NCI-H2196 treated with DMSO at 0.1 percent for 48 hours (cell line): ENCODE measurements around the gene TLE7.
A peak's percentile ranks its signal among the peaks of the same experiment; 100 is the strongest.

Experiments
- DNase-seq: peaks from one replicate; lab custom pipeline; 2025; ENCODE audit not compliant: unreplicated experiment; lab: John Stamatoyannopoulos, UW

Gene TLE7

DNA sequence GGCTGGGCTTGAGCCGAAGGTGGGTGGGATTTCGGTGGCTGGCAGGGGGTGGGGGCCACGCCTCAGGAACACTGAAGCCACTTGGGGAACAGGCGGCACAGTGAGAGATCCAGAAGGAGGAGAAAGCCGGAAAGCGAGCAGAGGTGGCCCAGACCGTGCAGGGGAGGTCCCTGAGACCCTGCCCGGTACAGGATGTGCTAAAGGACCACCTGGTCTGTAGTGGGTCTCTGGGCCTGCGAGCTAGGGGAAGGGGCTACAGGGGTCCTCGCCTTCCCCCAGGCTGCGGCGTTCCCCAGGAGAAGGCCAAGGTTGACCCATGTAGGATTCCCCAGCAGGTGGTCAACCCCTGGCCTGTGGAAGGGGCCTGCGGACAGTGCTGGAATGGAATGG lies at the start of gene TLE7:
TLE7 (minus strand) TSS at position 4 of the 390 bp plus-strand sequence. CDS start 8,730 bp downstream, outside the sequence.
- DNase-seq = no peak

DNA sequence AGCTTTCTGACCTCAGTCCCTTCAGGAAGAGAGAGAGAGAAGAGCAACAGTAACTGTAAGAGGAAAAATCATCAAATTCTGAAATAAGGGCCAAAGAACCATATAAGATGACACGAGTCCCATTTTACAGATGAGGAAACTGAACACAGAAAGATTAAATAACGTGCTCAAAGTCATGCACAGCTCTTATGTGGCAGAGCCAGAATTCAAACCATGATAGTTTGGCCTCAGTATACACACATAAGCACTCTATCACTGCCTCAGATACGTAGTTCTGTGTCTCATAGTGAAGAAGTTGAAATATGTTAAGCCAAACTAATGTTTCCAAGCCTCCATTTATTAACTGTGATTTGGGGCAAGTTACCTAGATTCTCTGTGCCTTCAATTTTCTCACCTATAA lies 49.2 kb upstream of the TLE7 start:
- DNase-seq = no peak

DNA sequence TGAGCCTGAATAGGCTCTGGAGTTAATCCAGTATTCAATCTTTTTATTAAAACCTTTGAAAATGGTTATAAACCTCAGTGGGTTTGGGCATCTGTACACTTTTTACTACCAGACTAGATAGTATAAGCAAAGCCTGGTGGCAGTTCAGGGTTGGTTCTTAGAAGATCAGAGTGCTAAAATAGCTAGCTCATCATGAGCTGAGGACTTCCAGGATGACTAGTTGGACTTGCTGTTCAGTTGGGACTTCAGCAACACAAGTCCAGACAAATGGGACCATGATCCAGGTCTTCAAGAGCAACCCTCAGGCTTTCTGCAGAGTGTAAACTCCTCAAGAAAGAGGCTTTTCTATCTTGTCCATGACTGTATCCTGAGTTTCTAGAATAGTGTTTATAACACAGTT lies 48.5 kb upstream of the TLE7 start:
- no peak for DNase-seq

DNA sequence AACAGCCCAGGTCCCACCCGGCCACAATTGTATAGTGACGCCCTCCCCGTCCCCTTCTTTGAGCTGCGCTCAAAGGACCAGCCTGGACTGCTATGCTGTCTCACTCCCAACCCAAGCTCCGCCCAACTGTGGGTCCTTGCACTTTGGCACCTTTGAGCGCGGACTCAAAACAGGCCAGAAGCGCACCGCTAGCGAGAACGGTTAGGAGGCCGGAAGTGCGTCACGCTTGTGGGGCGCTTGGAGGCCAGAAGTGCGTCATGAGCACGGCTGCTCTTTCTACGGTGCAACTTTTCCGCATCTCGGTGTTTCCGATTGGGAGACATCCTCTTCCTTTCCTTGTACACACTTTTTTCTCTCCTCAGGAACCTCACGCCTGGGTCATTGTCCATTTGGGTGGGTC lies 47.3 kb upstream of the TLE7 start, which contains the start of gene ZNF19:
ZNF19 (minus strand) TSS at position 203 of the 400 bp plus-strand sequence. CDS start 7,210 bp downstream, outside the sequence.
- DNase-seq = no peak

GRCh38 chr16:71484006-71484893 lies 42.4 kb upstream of the TLE7 start:
- peak; percentile 54 for DNase-seq

DNA sequence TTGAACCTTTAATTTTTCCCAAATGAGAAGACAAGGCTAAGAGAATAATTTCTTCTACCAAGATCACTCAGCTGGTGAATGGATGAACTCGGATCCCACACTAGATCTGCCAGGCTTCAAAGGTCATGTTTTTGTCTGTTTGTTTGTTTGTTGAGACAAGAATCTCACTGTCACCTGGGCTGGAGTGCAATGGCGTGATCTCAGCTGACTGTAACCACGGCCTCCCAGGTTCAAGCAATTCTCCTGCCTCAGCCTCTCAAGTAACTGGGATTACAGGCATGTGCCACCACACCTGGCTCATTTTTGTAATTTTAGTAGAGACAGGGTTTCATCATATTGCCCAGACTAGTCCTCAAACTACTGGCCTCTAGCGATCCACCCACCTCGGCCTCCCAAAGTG lies 40.7 kb upstream of the TLE7 start:
- no peak for DNase-seq

DNA sequence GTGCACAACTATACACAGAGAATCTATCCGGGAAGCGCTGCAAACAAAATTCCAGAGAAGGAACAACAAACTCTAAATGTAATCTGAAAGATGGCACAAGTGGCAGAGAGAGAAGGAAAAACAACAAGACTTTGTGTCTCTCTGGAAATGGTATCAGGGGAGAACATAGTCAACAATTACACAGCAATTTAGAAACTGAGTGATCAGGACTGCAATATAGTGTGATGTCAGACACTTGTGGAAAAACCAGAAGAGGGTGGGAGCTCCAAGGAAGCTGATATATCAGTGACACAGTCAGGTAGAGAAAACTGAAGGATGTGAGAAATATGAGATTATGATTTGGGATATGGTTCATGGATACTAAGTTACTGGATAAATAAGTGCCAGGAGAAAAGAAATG lies 39.1 kb upstream of the TLE7 start:
- no peak for DNase-seq

DNA sequence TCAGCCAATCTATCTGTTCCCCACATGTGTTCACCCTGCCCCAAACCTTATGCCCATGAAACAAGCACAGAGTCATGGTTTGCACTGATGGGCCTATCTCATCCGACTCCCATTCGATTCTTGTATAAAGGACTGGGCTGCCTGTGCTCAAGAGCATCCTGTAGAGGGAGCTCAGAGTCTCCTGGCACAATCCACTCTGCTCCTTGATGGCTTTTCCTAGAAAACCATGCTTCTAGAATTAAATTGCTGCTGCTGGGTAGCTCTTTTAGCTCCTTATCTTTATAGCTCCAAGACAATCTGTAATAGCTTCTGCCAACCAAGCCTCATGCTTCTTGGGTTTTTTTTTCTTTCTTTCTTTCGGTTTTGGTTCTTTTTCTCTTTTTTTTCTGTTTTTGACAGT lies 37.6 kb upstream of the TLE7 start:
- no peak for DNase-seq

GRCh38 chr16:71476457-71477124 lies 34.7 kb upstream of the TLE7 start:
- DNase-seq = no peak

DNA sequence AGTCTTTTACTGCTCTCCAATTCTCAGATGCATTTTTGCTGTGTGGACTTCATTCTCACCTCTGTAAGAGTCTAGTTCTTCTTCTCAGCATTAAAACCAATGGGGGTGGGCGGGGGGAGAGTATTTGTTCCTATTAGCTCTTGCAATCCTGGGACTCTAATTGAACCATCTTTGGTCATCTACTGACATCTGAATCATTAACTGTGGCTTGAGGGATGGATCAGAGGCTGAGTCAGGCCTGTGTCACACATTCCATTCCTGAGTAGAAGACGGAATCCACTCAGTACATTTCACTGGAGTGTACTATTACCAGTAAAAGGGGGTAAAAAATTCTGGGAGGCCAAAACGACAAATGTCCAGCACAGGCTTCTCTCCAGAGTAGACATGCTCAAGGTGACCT lies 33.0 kb upstream of the TLE7 start:
- no peak for DNase-seq

GRCh38 chr16:71473891-71474290 lies 32.0 kb upstream of the TLE7 start:
- no peak for DNase-seq

- DNase-seq = no peak
Observed at GRCh38 chr16:71472931-71473330, 31.1 kb upstream of the TLE7 start.

- DNase-seq = no peak
Observed at GRCh38 chr16:71472051-71472450, 30.2 kb upstream of the TLE7 start.

- DNase-seq = no peak
Observed at GRCh38 chr16:71467810-71468209, 26.0 kb upstream of the TLE7 start.

DNA sequence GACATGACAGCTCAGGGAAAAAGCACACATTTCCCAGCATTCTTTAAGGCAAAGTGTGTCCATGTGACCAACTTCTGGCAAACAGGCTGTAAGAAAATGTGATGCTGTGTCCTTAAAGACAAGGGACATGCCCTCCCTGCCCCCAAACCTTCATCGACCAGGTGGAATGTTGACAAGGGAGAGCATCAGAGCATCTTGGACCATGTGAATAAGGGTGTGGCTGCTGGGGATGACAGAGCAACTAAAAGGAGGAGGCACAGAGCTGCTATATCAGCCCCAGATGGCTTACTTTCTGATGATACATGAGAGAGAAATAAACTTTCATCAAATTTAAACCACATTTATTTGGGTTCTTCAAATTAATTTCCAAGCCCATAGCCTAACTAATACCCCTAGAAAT lies 22.4 kb upstream of the TLE7 start:
- DNase-seq = no peak

- peak; percentile 32 for DNase-seq
Observed at GRCh38 chr16:71461686-71462648, 20.1 kb upstream of the TLE7 start, which contains the start of gene ZNF23. TSS of gene ZNF23 (minus strand) at chr16:71462247. CDS start at chr16:71456796, 5,451 bp downstream.

- DNase-seq = no peak
Observed at GRCh38 chr16:71460941-71461340, 19.1 kb upstream of the TLE7 start.

DNA sequence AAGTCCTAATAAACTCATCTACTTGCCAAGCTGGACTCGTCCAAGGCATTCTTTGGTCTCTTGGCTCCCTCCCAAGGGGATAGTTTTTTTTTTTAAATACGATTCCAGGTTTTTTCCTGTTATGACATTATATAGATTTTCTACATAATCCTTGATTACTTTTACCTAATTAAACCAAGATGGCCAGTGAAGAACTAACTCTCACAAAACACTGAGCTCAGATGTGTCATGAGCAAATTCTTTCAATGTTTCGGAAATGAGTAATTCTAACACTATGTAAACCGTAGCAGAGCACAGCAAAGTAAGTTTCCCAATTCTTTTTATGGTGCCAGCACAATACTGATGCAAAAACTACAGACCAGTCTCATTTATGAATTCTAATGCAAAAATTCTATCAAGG lies 18.4 kb upstream of the TLE7 start:
- no peak for DNase-seq

GRCh38 chr16:71459510-71459909 lies 17.7 kb upstream of the TLE7 start:
- DNase-seq = no peak

DNA sequence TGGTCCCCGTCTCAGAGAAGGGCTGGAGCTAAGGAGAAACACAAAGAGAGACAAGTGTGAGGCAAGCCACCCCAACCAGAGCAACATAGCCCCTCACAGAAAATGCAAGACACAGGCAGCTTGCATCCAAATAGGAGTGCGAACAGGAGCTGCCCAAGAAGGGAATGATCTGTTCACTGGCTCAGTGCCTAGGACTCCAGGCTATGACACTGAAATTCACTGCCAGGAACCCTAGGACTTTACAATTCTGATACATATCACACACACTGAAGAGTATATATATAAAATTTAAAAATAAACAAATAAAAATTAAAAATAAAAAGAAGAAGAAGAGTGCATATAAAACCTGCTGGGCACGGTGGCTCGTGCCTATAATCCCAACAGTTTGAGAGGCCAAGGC lies 14.9 kb upstream of the TLE7 start:
- no peak for DNase-seq

DNA sequence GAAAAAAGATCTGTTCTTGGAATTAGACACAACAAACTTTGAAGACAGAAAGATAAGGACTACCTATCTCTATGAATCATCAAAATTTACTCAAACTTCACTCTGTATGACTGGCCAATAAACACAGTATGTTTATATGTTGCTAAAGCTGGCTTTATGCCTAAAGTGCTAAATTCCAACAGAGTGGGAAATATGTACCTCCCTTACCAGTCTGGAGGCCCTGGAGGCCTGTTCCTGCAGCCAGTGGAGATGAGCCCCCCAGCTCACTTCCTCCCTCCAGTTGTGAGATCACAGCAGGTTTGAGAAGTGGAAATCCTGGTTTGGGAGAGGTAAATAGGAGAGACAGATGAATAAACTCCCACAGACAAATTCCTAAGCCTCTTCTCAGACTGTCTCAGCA lies 11.2 kb upstream of the TLE7 start:
- DNase-seq = no peak
